ENCODE measurements around the gene JAG2.

Gene JAG2

DNA sequence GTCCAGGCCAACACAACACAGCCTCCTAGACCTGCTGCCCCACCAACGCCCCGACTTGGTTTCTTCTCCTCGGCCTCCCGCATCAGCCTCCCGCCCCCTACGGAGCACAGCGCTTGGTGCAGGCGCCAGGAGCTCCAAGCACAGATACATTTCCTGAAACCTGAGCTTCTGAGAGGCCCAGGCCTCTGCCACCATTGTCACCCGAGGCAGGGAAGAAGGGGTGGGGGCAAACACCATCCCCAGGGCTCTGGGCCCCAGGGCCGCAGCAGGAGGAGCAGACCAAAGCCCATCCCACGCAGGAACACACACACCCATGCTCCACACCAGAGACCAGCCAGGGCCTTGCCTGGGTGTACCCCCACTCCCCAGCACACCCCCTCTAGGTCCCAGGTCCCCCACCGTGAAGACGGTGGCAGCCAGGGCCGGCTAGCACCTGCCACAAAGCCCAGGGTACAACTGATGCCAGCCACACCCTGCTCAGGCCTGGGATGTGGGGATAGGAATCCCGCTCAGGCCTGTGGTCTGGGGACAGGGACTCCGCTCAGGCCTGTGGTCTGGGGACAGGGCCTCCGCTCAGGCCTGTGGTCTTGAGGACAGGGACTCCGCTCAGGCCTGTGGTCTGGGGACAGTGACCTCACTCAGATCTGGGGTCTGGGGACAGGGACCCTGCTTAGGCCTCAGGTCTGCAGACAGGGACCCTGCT is 5.4 kb downstream of the JAG2 start:
- DNase-seq = no peak

DNA sequence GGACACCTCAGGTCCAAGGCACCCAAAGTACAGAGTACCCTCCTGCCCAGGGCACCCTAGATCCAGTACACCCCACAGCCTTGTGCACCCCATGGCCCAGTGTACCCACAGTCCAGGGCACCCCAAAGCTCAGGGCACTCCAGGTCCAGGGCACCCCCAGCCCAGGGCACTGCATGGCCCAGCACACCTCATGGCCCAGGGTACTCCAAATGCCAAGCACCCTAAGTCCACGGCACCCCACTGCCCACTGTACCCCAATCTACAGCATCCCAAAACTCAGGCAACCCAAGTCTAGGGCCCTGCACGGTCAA is 6.0 kb downstream of the JAG2 start:
- no peak for DNase-seq

DNA sequence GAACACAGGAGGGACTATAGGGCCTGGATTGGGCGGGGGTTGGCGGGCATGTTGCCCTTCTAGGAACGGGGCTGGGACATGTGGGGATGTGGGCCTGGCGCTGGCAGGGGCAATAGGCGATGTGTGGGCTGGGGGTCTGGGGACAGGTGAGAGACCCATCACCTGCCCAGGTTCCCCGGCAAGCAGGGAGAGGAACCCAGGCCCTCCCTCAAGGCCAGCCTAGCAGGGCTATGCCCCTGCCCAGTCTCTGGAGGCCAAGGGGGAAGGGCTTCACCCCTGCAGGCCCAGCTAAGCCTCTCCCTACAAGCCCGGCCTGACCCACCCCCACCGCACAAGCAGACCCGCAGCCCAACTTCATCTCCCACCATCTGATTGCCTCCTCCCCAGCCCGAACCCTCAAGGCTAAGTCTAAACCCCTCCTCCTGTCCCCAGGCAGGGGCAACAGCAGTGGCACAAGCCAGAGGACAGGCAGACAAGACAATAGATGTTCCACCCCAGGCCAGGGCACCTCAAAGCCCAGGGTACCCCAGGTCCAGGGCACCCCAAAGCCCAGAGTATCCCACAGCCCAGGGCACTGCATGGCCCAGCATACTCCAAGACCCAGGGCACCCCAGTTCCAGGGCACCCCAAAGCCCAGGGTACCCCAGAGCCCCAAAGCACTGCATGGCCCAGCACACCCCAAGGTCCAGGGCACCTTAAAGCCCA is 6.5 kb downstream of the JAG2 start:
- DNase-seq = no peak

DNA sequence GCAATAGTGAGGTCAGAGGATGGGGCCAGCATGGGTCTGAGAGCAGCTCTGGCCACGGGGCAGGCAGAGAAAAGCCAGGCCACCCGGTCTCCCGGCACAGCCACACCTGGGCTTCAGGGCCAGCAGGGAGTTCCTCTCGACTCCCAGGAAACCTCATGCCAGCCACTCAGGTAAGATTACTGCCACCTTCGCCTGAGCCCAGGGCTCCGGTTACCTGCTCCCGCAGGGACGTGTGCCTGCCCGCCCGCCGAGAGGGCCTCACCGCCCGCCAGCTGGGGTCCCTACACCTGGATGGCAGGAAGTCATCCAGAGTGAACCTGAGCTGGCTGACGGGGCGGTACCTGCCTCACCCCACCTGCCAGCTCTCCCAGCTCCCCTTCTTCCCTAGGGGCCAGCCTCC is 7.3 kb downstream of the JAG2 start:
- DNase-seq = no peak

DNA sequence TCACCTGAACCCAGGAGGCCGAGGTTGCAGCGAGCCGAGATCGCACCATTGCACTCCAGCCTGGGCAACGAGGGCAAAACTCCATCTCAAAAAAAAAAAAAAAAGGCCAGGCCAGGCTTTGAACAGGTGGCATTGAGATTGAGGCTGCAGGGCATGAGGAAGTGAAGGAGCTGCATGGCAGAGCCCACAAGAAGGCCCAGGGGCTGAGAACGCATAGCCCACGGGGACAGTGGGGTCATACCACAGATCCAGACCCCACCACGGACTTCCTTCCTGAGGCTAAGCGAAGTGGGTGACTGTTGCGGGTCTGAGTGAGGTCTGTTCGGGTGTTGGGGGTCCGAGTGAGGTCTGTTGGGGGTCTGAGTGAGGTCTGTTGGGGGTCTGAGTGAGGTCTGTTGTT is 7.8 kb downstream of the JAG2 start:
- DNase-seq = no peak

DNA sequence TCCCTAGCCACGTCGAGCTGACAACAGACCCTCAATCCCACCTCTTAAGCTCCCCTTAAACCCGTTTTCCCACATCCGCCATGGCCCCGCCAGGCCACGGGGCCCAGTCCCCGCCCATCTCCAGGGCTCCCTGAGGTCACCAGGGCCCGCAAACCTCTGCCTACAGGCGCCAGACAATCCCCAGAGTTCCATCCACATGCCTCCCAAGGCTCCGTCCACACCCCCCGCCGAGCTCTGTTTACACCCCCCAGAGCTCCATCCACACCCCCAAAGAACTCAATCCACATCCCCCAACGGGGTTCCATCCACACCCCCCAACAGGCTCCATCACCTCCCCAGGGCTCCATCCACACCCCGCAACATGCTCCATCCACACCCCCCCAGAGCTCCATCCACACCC is 9.2 kb downstream of the JAG2 start:
- no peak for DNase-seq

DNA sequence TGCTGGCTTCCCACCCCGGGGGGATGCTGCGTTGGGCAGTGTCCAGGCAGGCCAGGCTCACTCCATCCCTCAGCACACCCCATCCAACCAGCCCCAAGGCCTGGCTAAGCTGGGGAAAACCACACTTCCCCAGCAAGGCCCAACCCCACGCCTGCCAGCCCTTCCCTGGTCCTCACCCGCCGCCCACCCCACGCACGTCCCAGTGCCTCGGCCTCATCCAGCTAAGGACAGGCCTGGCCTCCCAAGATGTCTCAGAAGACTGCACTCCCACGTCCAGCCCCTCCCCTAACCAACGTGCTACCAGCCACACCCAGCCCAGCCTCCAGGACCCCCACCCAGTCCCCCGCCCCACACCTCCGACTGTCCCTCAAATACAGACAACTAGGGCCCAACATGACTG is 9.8 kb downstream of the JAG2 start:
- no peak for DNase-seq

DNA sequence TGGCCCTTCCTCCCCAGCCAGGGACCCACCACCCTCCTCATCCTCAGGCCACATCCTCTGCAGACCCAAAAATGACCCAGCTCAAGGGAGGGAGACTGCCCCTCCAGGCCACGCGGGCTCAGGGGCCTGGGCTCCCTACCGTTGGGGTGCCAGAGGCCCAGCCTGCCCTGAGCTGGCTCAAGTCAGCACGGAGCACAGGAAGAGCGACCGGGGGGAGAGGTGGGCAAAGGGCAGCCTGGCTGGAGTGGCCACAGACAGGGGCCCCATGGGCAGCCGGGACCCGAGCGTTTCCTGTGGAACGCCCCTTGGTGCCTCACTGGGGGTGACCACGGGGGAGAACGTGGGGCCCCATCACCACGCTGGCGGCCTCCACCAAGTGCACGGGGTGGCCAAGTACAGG is 10.7 kb downstream of the JAG2 start:
- no peak for DNase-seq

DNA sequence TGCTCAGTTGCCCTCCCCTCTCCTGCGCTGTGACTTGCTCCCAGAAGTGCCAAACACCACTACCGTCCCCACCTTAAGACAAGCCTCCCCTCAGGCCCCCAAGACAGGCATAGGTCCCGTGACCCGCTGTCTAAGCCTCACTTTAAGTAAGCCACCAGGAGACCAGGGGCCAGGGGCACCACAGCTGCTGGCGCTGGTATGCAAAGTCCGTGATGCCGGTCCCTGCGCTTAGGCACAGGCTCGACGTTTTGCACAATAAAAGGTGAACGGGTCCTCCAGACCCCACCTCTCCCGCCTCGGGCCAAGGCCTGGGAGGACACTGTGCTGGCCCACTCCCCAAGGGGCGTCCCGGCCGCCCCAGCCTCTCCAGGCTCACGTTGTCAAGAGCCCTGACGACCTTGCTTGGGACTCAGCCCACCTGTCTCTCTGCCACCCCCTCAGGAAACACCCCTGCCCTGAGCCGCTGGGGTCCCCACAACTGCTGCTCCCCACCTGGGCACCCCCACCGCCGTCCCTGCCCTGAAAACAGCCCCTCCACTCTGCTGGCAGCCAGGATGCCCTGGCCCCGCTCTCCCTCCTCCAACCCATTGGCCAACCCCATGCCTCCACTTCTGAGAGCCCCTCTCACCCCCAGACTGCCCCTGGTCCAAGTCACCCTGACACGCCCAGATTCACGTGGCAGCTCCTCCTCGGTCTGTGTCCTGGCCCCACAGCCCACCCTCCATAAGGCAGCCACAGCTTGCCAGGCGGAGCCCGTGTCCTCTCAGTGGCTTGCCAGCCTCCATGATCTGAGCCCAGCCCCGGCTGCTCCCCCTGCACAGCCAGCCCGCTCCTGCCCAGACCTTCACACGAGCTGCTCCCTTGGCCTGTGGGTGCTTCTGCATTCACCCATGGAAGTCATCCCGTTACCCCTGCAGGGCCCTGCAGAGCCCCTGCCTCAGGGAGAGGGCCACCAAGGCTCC is 11.9 kb downstream of the JAG2 start:
- DNase-seq = no peak

DNA sequence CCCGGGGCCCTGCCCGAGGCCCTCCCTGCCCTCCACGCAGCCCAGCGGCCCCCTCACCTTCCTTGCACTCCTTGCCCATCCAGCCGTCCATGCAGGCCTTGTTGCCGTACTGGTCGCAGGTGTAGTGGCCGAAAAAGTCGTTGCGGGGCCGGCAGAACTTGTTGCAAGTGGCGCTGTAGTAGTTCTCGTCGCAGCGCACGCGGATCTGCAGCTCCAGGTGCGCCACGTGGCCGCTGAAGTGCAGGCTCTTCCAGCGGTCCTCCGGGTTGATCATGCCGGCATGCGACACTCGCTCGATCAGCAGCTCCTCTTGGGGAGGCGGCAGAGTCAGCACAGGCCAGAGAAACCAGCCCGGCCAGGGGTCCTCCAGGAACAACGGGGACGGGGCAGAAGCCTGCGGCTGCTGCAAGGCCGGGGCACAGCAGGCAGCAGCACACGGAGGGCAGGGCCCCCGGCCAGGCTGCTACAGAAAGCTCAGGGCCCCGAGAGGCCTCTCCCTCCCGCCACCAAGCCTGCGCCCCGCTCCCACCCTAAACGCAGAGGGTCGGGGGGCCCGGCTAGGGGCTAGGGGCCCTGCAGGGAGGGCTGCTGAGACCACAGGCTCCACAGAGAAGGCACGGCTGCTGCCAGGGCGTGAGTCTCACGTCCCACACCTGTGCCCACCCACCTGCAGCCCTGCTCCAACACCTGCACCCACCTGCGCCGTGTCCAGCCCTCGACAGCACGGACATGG is 12.7 kb downstream of the JAG2 start:
- no peak for DNase-seq

DNA sequence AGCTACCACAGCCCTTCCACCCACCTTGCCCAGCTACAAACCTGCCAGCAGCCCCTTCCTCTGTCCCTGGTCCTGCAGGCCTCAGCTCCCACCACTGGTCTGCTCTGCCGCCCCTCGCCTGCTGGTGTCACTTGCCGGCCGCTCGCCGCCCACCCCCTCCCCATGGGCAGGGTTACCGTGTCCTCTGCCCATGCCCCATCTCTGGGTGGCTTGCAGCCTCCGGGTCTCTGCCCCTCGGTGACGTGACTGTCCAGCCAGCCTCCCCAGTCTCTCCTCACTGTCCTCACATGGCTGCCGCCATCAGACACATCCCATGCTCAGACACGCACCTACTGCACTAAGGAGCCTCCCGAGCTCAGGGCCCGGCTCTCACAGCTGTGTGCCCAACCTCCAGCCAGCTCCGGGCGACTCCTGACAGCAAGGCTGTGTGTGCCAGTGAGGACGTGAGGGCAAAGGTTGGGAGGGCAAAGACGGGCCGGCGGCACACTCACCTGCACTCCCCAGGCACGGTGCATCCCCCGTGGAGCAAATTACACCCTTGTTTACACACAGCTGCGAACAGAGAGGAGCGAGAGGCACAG is 13.4 kb downstream of the JAG2 start:
- DNase-seq = no peak

DNA sequence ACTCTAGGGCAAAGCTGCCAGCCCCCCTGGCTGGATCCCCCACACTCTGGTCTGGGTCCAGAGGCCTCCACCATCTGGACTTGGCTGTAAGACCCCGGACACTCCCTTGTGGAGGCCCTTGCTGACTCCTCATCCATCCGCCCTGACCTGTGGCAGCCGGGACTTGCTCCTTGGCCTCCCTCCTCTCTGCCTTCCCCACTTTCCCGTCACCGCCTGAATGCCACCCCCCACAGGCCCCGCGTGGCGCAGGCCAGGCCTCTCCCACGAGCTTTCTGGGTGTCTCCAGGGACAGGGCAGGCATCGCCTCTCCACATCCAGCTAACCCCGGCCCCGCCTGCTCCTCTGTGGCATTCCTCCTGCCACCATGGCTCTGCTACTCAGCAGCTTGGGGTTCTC is 14.1 kb downstream of the JAG2 start:
- no peak for DNase-seq

DNA sequence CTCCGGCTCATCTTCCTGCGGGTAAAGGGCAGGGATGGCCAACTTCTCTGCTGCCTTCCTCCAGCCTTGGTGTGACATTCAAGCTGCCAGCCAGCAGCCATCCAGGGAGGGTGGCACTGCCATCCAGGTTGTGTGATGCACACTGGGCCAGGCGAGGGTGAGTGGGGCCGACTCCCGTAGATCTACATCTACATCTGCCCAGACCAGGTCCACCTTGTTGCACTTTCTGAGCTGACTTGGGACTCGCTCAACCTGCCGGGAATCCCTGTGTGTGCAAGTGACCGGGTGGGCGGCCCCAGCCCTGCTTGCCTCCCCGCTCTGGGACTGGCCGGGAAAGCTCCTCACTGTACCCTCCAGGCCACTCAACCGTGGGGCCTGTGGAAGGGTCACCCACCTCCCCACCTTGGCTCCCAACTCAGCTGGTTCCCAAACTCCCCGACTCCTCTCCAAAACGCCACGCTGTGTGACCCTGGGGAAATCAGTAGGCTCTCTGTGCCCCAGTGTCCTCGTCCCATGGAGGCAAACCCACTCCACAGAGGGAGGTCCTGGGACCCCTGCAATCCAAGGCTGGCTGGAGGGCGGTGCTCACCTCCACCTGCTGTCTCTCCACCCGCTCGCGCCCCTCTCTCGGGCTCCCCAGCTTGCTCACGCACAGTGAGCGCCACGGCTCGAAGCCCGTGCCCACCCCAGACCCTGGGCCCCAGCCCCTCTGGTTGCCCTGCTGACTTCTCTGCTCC is 14.7 kb downstream of the JAG2 start:
- DNase-seq = no peak

DNA sequence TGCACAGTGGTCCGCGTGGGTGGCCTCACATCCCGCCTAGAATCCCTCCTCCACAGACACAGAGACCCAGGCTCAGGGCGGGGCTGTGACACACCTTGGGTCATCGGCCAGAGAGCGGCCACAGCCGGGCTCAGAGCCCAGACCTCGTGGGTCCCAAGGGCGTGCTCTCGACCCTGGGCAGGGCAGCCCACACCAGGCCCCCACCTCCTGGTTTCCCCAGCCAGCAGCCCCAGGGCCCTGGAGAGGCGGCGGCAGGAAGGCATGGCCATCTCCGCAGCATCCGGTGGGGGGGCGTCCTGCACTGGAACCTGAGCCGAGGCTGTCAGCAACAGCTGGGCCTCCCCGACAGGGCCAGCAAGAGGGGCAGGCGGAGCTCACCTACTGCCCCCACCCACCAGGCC is 15.2 kb downstream of the JAG2 start:
- DNase-seq = no peak

DNA sequence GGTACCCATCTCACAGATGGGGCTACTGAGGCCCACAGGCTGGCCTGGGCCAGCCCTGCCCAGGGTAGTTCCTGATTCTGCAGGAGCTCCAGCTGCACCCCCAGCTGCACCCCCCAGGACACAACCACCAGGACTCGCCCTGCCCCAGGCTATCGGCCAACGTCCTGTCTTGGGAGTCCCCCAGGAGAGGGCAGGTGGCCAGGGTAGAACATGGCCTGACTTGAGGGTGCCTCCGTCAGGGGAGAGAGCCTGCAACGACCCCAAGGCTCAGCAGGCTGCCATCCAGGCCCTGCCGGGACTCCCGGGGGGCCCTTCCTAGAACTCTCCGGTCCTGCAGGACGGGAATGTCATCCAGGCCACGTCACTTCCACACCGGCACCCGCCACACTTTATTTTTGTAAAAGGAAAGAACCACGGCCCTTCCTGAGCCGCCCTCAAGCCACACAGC is 15.8 kb downstream of the JAG2 start:
- no peak for DNase-seq

DNA sequence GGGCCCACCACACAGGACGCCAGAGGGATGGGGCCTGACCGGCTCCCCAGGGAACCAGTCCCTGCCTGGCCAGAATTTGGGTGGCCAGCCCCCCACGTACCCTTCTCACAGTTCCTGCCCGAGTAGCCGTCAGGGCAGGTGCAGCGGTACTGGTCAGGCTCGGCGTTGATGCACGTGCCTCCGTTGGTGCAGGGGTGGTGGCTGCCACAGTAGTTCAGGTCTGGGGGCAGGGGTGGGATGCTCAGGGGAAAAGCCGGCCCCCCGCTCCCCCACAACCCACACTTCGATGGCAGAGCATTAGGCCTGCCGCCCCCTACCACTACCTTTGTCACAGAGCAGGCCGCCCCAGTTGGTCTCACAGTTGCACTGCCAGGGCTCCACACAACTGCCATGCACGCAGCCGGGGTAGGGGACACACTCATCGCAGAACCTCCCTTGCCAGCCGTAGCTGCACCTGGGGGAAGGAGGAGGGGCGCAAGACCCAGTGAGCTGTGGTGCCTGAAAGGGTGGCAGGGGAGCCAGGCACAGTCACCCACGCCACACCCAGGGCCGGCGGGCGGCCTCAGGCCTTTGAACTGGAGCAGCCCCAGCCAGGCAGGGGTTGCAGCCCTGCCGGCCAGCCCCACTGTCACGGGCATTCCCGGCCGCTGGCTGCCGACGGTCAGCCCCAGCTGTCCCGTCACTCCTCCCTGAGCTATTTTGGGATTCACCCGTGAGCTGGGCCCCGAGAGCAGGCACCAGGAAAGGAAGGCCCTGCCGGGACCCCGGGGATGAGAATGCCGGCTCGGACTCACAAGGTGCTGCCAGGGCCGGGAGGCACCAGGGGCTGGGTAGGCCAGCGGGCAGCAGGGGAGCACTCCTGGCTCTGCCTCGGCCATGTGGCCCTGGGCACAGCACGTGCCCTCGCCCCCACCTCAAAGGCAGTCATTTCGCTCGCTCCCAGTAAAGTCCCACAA is 16.5 kb downstream of the JAG2 start:
- DNase-seq = no peak

DNA sequence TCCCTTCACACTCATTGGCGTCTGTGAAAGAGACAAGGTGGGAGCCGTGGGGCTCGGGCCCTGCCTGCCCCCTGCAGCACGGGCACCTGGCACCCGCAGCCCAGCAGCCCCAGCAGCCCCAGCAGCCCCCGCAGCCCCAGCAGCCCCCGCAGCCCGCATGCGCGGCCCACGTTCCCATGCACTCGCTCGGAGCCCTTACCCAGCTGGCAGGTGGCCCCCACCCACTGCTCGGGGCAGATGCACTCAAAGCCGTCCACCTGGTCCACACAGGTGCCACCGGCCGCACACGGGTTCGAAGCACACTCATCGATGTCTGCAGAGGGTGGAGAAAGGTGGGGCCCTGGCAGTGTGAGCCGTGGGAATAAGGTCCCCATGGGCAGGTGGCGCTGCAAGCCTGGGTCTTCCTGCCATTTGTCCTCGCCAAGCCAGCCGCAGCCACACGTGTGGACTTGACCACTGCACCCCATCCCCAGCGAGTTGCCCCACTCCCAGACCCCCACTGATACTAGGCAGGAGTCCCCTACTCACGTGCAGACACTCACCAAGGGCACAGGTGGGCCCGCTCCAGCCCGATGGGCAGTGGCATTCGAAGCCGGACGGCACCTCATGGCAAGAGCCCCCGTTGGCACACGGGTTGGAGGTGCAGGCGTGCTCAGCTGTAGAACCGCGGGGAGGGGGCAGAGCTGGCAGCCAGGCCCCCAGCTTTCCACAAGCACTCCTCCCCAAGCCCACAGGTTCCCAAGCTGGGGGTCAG is 17.3 kb downstream of the JAG2 start:
- no peak for DNase-seq

DNA sequence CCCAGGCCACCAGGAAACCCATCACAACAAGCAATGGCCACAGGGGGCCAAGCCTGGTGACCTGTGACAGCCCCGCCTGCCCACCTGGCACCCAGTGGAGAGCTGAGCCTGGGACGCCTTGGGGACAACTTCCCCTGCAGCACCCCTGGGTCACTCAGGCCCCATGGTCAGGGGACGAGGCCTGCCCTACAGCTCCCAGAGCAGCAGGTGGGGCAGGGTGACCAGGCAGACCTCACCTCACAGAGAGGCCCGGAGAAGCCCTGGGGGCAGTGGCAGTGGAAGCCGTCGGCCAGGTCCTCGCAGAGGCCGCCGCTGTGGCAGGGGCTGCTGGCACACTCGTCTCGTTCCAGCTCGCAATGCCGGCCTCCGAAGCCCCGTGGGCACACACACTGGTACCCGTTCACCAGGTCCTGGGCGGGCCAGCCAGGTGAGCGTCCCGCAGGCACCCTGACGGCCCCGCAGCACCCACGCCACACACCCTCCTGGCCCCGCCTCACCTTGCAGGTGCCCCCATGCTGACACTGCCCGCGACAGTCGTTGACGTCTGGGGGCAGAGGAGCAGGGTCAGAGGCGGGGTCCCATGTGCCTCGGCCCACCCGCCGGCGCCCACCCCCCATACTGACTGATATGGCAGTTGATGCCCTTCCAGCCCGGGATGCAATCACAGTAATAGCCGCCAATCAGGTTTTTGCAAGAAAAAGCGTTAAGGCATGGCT is 18.1 kb downstream of the JAG2 start:
- DNase-seq = no peak

DNA sequence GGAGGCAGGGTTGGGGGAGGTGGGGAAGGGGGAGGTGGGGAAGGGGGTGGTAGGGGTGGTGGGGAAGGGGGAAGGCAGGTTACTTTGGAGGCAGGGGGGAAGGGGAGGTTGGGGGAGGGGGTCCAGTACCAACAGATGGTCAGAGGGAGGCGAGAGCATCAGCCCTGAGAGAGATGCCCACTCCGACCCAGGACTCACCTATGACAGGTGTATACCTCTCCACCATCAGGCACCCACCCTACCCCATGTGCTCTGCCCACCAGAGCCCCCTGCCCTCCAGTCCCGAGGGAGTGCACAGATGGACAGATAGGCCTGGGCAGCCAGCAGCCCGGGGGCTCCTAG is 18.6 kb downstream of the JAG2 start:
- no peak for DNase-seq

All from eye (tissue), 1 donor.